Panc1 (cell line): Measurements from ENCODE around the gene PAX5.

Experiments used
- POLR2AphosphoS5 ChIP-seq: IDR thresholded peaks from 2 replicates; pipeline ENCODE4 v1.6.1; 2012; ENCODE audit warnings: mild to moderate bottlenecking, low read depth, low read length, moderate library complexity
- SIN3A ChIP-seq: IDR thresholded peaks from 2 replicates; pipeline ENCODE4 v1.6.1; 2012; ENCODE audit warnings: low read depth, mild to moderate bottlenecking, low read length, moderate library complexity, borderline replicate concordance; ENCODE audit not compliant: insufficient read depth
- TCF7L2 ChIP-seq: IDR thresholded peaks from 2 replicates; pipeline ENCODE4 v1.6.1; 2011; ENCODE audit warnings: mild to moderate bottlenecking, low read depth, low read length, inconsistent platforms
- TF ChIP-seq, protein P1 (sequence below): fragments of 450-650 bp; IDR thresholded peaks from 2 replicates; pipeline ENCODE4 v1.5.1; 2017; ENCODE audit warnings: mild to moderate bottlenecking
- TF ChIP-seq, protein P2 (sequence below), 2 experiments: IDR thresholded peaks; 2 replicates each; pipeline ENCODE4 v1.6.1; 2011 to 2012; ENCODE audit warnings: low read depth in 2 of 2, control low read depth in 1 of 2, low read length in 1 of 2, mild to moderate bottlenecking in 1 of 2, moderate library complexity in 1 of 2; ENCODE audit not compliant: insufficient read depth in 1 of 2

- TF ChIP-seq, protein P1, sequence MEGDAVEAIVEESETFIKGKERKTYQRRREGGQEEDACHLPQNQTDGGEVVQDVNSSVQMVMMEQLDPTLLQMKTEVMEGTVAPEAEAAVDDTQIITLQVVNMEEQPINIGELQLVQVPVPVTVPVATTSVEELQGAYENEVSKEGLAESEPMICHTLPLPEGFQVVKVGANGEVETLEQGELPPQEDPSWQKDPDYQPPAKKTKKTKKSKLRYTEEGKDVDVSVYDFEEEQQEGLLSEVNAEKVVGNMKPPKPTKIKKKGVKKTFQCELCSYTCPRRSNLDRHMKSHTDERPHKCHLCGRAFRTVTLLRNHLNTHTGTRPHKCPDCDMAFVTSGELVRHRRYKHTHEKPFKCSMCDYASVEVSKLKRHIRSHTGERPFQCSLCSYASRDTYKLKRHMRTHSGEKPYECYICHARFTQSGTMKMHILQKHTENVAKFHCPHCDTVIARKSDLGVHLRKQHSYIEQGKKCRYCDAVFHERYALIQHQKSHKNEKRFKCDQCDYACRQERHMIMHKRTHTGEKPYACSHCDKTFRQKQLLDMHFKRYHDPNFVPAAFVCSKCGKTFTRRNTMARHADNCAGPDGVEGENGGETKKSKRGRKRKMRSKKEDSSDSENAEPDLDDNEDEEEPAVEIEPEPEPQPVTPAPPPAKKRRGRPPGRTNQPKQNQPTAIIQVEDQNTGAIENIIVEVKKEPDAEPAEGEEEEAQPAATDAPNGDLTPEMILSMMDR = no peak
- TF ChIP-seq POLR2AphosphoS5 = no peak
- TF ChIP-seq, protein P2, sequence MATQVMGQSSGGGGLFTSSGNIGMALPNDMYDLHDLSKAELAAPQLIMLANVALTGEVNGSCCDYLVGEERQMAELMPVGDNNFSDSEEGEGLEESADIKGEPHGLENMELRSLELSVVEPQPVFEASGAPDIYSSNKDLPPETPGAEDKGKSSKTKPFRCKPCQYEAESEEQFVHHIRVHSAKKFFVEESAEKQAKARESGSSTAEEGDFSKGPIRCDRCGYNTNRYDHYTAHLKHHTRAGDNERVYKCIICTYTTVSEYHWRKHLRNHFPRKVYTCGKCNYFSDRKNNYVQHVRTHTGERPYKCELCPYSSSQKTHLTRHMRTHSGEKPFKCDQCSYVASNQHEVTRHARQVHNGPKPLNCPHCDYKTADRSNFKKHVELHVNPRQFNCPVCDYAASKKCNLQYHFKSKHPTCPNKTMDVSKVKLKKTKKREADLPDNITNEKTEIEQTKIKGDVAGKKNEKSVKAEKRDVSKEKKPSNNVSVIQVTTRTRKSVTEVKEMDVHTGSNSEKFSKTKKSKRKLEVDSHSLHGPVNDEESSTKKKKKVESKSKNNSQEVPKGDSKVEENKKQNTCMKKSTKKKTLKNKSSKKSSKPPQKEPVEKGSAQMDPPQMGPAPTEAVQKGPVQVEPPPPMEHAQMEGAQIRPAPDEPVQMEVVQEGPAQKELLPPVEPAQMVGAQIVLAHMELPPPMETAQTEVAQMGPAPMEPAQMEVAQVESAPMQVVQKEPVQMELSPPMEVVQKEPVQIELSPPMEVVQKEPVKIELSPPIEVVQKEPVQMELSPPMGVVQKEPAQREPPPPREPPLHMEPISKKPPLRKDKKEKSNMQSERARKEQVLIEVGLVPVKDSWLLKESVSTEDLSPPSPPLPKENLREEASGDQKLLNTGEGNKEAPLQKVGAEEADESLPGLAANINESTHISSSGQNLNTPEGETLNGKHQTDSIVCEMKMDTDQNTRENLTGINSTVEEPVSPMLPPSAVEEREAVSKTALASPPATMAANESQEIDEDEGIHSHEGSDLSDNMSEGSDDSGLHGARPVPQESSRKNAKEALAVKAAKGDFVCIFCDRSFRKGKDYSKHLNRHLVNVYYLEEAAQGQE (IDR thresholded peaks at IDR 0.05; ENCODE audit: insufficient read depth in 1 of 2, low read depth in 2 of 2, low read length in 1 of 2) = no peak
- TF ChIP-seq SIN3A = no peak
- TF ChIP-seq TCF7L2 = no peak
Measured at GRCh38 chr9:36802201-36802920, 231.7 kb downstream of the PAX5 start.
